Measurements from ENCODE around the gene F13A1. TPM values are rescaled to one million over a fixed set of nuclear protein-coding genes. Genes with fewer than 3 reads are reported as not detected.

The F13A1 gene
- total and polyA plus RNA-seq, 4 donors = 4.3 to 69.9 (median 23.4) TPM

- H3K27ac ChIP-seq (ENCODE audit: low read depth in 1 of 2, low read length in 1 of 2) = no peak overlapping the region
- H3K27me3 ChIP-seq (ENCODE audit: control insufficient read depth in 3 of 3, insufficient read depth in 3 of 3, low read length in 2 of 3) = no peaks in the 10 kb centered on the region
- WGBS, 2 donors = 68 to 72% methylated on average over 11 of the region's 11 CpGs
- H3K9me3 ChIP-seq (ENCODE audit: control insufficient read depth in 4 of 4, insufficient read depth in 3 of 4, low read length in 3 of 4) = no peaks in the 10 kb centered on the region
- no peaks in the 10 kb centered on the region for H3K4me1 ChIP-seq (ENCODE audit: control insufficient read depth in 5 of 5, insufficient read depth in 5 of 5, low read length in 5 of 5)
- DNase-seq = no peak
- H3K9ac ChIP-seq (ENCODE audit: insufficient read depth in 1 of 2, low read length in 2 of 2) = no peak overlapping the region
- no peak for TF ChIP-seq CTCF (IDR thresholded peaks at IDR 0.05; ENCODE audit: control extremely low read depth, extremely low read depth)
- no peaks in the 10 kb centered on the region for H3K36me3 ChIP-seq (ENCODE audit: control insufficient read depth in 4 of 4, insufficient read depth in 4 of 4, low read length in 4 of 4)
- ATAC-seq (ENCODE audit: insufficient read depth, low FRiP score) = no peak
- H3K4me3 ChIP-seq = no peak overlapping the region
Measured at GRCh38 chr6:6217855-6218758, 102.4 kb downstream of the F13A1 start.

GRCh38 chr6:6210994-6211393, 109.5 kb downstream of the F13A1 start:
- WGBS, 2 donors = 91 to 93% methylated on average over 2 of the region's 2 CpGs
- Histone ChIP-seq H3K27ac (ENCODE audit: low read depth in 1 of 2, low read length in 1 of 2) (no peak overlapping the region), H3K27me3 (ENCODE audit: control insufficient read depth in 3 of 3, insufficient read depth in 3 of 3, low read length in 2 of 3) (no peaks in the 10 kb centered on the region), H3K9ac (ENCODE audit: insufficient read depth in 1 of 2, low read length in 2 of 2) (no peak overlapping the region), H3K4me3 (no peak overlapping the region), H3K36me3 (ENCODE audit: control insufficient read depth in 4 of 4, insufficient read depth in 4 of 4, low read length in 4 of 4) (no peaks in the 10 kb centered on the region), H3K9me3 (ENCODE audit: control insufficient read depth in 4 of 4, insufficient read depth in 3 of 4, low read length in 3 of 4) (peaks cover 0 to 2% (median 0%) of the 10 kb centered on the region in 4 donors), H3K4me1 (ENCODE audit: control insufficient read depth in 5 of 5, insufficient read depth in 5 of 5, low read length in 5 of 5) (no peaks in the 10 kb centered on the region)
- TF ChIP-seq CTCF (IDR thresholded peaks at IDR 0.05; ENCODE audit: control extremely low read depth, extremely low read depth) = no peak
- DNase-seq (no peak), ATAC-seq (ENCODE audit: insufficient read depth, low FRiP score) (no peak)

GRCh38 chr6:6202886-6203285, 117.6 kb downstream of the F13A1 start:
- Histone ChIP-seq H3K4me1 (ENCODE audit: control insufficient read depth in 5 of 5, insufficient read depth in 5 of 5, low read length in 5 of 5) (no peaks in the 10 kb centered on the region), H3K4me3 (no peak overlapping the region), H3K9me3 (ENCODE audit: control insufficient read depth in 4 of 4, insufficient read depth in 3 of 4, low read length in 3 of 4) (peaks cover 0 to 1% (median 0%) of the 10 kb centered on the region in 4 donors), H3K9ac (ENCODE audit: insufficient read depth in 1 of 2, low read length in 2 of 2) (no peak overlapping the region), H3K27ac (ENCODE audit: low read depth in 1 of 2, low read length in 1 of 2) (no peak overlapping the region), H3K36me3 (ENCODE audit: control insufficient read depth in 4 of 4, insufficient read depth in 4 of 4, low read length in 4 of 4) (no peaks in the 10 kb centered on the region), H3K27me3 (ENCODE audit: control insufficient read depth in 3 of 3, insufficient read depth in 3 of 3, low read length in 2 of 3) (no peaks in the 10 kb centered on the region)
- ATAC-seq (ENCODE audit: insufficient read depth, low FRiP score) = no peak
- TF ChIP-seq CTCF (IDR thresholded peaks at IDR 0.05; ENCODE audit: control extremely low read depth, extremely low read depth) = no peak
- no peak for DNase-seq
- 74 to 95% methylated on average over 2 of the region's 2 CpGs for WGBS, 2 donors
